ENCODE data around the gene KRT72. TPM values are rescaled to one million over a fixed set of nuclear protein-coding genes. Genes with fewer than 3 reads are reported as not detected.

KRT72 gene
- total and polyA plus RNA-seq, 2 of the 13 experiments (the other 11 are each of a cell fraction or from before 2014, with no cell fraction given), result not detected

DNA sequence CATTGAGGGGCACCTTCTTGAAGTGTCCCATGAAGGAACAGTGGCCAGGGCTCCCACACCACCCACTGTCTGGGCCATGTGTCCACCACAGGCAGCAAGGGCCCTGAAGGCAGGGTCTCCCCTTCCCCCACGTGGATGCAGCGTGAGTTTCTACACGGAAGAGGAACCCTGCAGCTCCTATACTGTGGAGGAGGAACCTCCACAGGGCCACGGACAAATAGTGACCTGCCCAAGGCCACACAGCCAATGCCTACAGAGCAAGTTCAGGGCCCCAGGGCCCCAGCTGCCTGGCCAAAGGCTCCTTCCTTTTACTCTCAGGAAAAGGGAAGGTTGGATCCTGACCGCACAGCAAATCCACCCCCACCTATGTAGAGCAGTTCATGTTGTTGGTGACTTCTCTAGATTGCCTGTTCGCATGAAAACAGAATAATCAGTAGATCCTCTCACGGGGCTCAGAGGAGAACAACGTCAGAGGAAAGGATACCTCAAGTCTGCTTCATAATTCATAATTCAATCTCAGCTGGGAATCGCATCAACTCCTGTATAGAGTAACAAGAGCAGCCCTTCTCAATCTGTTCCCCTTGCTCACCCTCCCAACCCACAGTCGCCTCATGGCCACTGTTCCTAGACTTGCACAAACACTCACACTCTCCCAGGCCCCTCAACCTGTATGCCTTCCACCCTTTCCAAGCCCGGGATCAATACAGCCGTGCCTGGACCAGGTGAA lies 28.2 kb upstream of the KRT72 start:
- no peak overlapping the region for H3K4me3 ChIP-seq (replicated peaks in 1 of 3; ENCODE audit: insufficient read depth in 1 of 3, low read depth in 2 of 3, low read length in 3 of 3)
- 12% methylated on average over 7 of the region's 12 CpGs for WGBS (ENCODE audit: low lambda C conversion rate)
- no peaks in the 10 kb centered on the region for H3K79me2 ChIP-seq (ENCODE audit: insufficient read depth, low read length)
- peaks cover 0 to 22% of the 10 kb centered on the region in 2 experiments; a peak in 2 of 5 replicates for H3K27me3 ChIP-seq (ENCODE audit: control insufficient read depth in 1 of 2, insufficient read depth in 2 of 2, low read length in 2 of 2)
- no peak overlapping the region for H3K4me2 ChIP-seq (ENCODE audit: low read depth, low read length)
- no peak for ATAC-seq
- DNase-seq (ENCODE audit: low spot score), result no peak
- no peaks in the 10 kb centered on the region for H3K4me1 ChIP-seq (ENCODE audit: insufficient read depth, low read length)
- no peaks in the 10 kb centered on the region for H3K9me3 ChIP-seq (ENCODE audit: low read length)
- BruUV-seq (replicated peaks), result no TSS peak
- ChIA-PET CTCF (ENCODE audit: low intra/inter-chr PET ratio, low total read pairs) (no interaction called here), POLR2A (no interaction called here)
- no peak overlapping the region for H3K27ac ChIP-seq (ENCODE audit: extremely low read length, insufficient read depth, low read length)
- no peaks in the 10 kb centered on the region for H3K36me3 ChIP-seq (replicated peaks in 1 of 2; ENCODE audit: control insufficient read depth in 1 of 2, insufficient read depth in 2 of 2, low read length in 2 of 2)
- in situ Hi-C loops (cut with HindIII; ENCODE audit: extremely low pct_ligation_motif_present, low pct_unique_long_range_greater_than_20kb) (no loop called here), intact Hi-C loops (cut with micrococcal nuclease; ENCODE audit: unreplicated experiment) (no loop called here)
- TF ChIP-seq NFE2 (CRISPR knock-in tag; IDR thresholded peaks at IDR 0.05) (no peak), SP5 (CRISPR knock-in tag; IDR thresholded peaks at IDR 0.05; ENCODE audit: borderline replicate concordance, low read depth) (no peak), KLF16 (CRISPR knock-in tag; IDR thresholded peaks at IDR 0.05) (no peak), RBM39 (IDR thresholded peaks at IDR 0.05; ENCODE audit: low read depth, low read length, poor library complexity, severe bottlenecking) (no peak), ATRX (CRISPR knock-in tag; IDR thresholded peaks at IDR 0.05; ENCODE audit: borderline replicate concordance) (no peak), SP1 (IDR thresholded peaks at IDR 0.05) (no peak), SP1 (CRISPR knock-in tag; IDR thresholded peaks at IDR 0.05) (no peak), ZNF7 (CRISPR knock-in tag; IDR thresholded peaks at IDR 0.05) (no peak), ZNF326 (CRISPR knock-in tag; IDR thresholded peaks at IDR 0.05; ENCODE audit: borderline replicate concordance) (no peak), KAT8 (CRISPR knock-in tag; IDR thresholded peaks at IDR 0.05) (no peak), TBP (CRISPR knock-in tag; IDR thresholded peaks at IDR 0.05) (no peak), THAP11 (CRISPR knock-in tag; IDR thresholded peaks at IDR 0.05) (no peak), TCF7 (IDR thresholded peaks at IDR 0.05; ENCODE audit: low read depth) (no peak), ZNF781 (CRISPR knock-in tag; IDR thresholded peaks at IDR 0.05; ENCODE audit: borderline replicate concordance, not compliant biosample characterization) (no peak), FOXM1 (CRISPR knock-in tag; IDR thresholded peaks at IDR 0.05) (no peak), GFI1 (CRISPR knock-in tag; IDR thresholded peaks at IDR 0.05; ENCODE audit: borderline replicate concordance) (no peak), ZNF567 (CRISPR knock-in tag; IDR thresholded peaks at IDR 0.05; ENCODE audit: borderline replicate concordance) (no peak)
- TF ChIP-seq, protein P1, sequence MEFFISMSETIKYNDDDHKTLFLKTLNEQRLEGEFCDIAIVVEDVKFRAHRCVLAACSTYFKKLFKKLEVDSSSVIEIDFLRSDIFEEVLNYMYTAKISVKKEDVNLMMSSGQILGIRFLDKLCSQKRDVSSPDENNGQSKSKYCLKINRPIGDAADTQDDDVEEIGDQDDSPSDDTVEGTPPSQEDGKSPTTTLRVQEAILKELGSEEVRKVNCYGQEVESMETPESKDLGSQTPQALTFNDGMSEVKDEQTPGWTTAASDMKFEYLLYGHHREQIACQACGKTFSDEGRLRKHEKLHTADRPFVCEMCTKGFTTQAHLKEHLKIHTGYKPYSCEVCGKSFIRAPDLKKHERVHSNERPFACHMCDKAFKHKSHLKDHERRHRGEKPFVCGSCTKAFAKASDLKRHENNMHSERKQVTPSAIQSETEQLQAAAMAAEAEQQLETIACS (CRISPR knock-in tag; IDR thresholded peaks at IDR 0.05), result no peak
- FAIRE-seq, result no peak
- no peaks in the 10 kb centered on the region for H4K20me1 ChIP-seq (ENCODE audit: insufficient read depth, low read length)
- H3K9ac ChIP-seq (ENCODE audit: insufficient read depth, low read depth, low read length), result no peak overlapping the region
- no peak overlapping the region for H2AFZ ChIP-seq (ENCODE audit: low read length)
